K562 (cell line): ENCODE measurements around the gene SUPT5H. TPM values are rescaled to one million over a fixed set of nuclear protein-coding genes. Genes with fewer than 3 reads are reported as not detected.

Experiments used
- CREB1 ChIP-seq, 2 experiments: sonication (generic) in 1 of 2; formaldehyde crosslinking in 1 of 2; IDR thresholded peaks; 2 replicates each; pipeline versions ENCODE4 v1.6.1 to v1.8.0; 2012 to 2022; ENCODE audit warnings: inconsistent platforms in 1 of 2, mild to moderate bottlenecking in 1 of 2, missing genetic modification reagents in 1 of 2, moderate library complexity in 1 of 2
- CXXC5 ChIP-seq: fragments of 250-450 bp; sonication (Bioruptor Pico); IDR thresholded peaks from 2 replicates; pipeline ENCODE4 v1.8.0; 2022; ENCODE audit warnings: inconsistent platforms, mild to moderate bottlenecking, moderate library complexity
- ETV1 ChIP-seq: fragments of 450-650 bp; conservative IDR thresholded peaks from 2 replicates; pipeline ENCODE4 v1.6.1; 2016; ENCODE audit warnings: missing genetic modification characterization, control low read depth, low read depth, missing compliant biosample characterization
- EWSR1 ChIP-seq: fragments of 450-650 bp; IDR thresholded peaks from 2 replicates; pipeline ENCODE4 v1.6.1; 2018; ENCODE audit warnings: borderline replicate concordance, mild to moderate bottlenecking, low read depth, moderate library complexity; ENCODE audit not compliant: partially characterized antibody
- HNRNPL ChIP-seq: fragments of 200-400 bp; formaldehyde crosslinking; IDR thresholded peaks from 2 replicates; pipeline ENCODE4 v1.6.1; 2017; ENCODE audit warnings: low read depth, mild to moderate bottlenecking, low read length
- MTA1 ChIP-seq: fragments of 450-650 bp; IDR thresholded peaks from 2 replicates; pipeline ENCODE4 v1.6.1; 2017; ENCODE audit warnings: borderline replicate concordance
- NCOA2 ChIP-seq, 2 experiments: fragments of 450-650 bp; IDR thresholded peaks; 2 replicates each; pipeline ENCODE4 v1.6.1; 2018; ENCODE audit warnings: mild to moderate bottlenecking in 2 of 2, moderate library complexity in 1 of 2; ENCODE audit not compliant: partially characterized antibody in 2 of 2
- POLR2AphosphoS2 ChIP-seq: IDR thresholded peaks from 2 replicates; pipeline ENCODE4 v1.6.1; 2012; ENCODE audit warnings: low read length, improper control_type of control experiment
- POLR2H ChIP-seq: IDR thresholded peaks from 2 replicates; pipeline ENCODE4 v1.6.1; 2016; ENCODE audit warnings: missing genetic modification characterization, low read depth, mild to moderate bottlenecking, control low read depth, missing compliant biosample characterization, moderate library complexity
- POU5F1 ChIP-seq: fragments of 150-350 bp; IDR thresholded peaks from 2 replicates; pipeline ENCODE4 v1.6.1; 2014; ENCODE audit warnings: borderline replicate concordance, low read length, low read depth, mild to moderate bottlenecking; ENCODE audit not compliant: partially characterized antibody
- SMAD1 ChIP-seq: fragments of 150-350 bp; IDR thresholded peaks from 2 replicates; pipeline ENCODE4 v1.6.1; 2014; ENCODE audit warnings: low read length, low read depth; ENCODE audit not compliant: partially characterized antibody
- TCF7 ChIP-seq: sonication (generic); IDR thresholded peaks from 2 replicates; pipeline ENCODE4 v1.6.1; 2016; ENCODE audit warnings: antibody characterized with exemption, borderline replicate concordance
- YBX1 ChIP-seq: fragments of 450-650 bp; IDR thresholded peaks from 2 replicates; pipeline ENCODE4 v1.7.1; 2016; ENCODE audit warnings: mild to moderate bottlenecking
- ZC3H11A ChIP-seq: IDR thresholded peaks from 2 replicates; pipeline ENCODE4 v1.6.1; 2012; ENCODE audit warnings: low read depth, low read length, improper control_type of control experiment
- ZNF121 ChIP-seq: sonication (generic); formaldehyde crosslinking; conservative IDR thresholded peaks from 2 replicates; pipeline ENCODE4 v1.8.0; 2022; ENCODE audit warnings: missing genetic modification reagents
- ZNF239 ChIP-seq: fragments of 250-450 bp; sonication (Bioruptor Pico); IDR thresholded peaks from 2 replicates; pipeline ENCODE4 v1.4.0; 2020; ENCODE audit warnings: mild to moderate bottlenecking
- ZNF586 ChIP-seq: fragments of 450-650 bp; formaldehyde crosslinking; conservative IDR thresholded peaks from 2 replicates; pipeline ENCODE4 v1.4.0; 2020; ENCODE audit warnings: mild to moderate bottlenecking, moderate library complexity
- polyA plus RNA-seq, 8 experiments: library from polyadenylated mRNA; depleted of rRNA in 4 of 8; stranded (reverse) in 5 of 8; unstranded in 3 of 8; fragments of >200 nt; fragmentation: Nextera tagmentation in 2 of 8; fragmentation: Illumina TruSeq in 1 of 8; extraction: Ambion mirVana in 2 of 8; extraction: Trizol in 1 of 8; gene quantifications; 2 replicates each; pipeline versions ENCODE4 v1.2.1 to v1.2.3, GENCODE V29; 2011 to 2014; ENCODE audit warnings: inconsistent platforms in 1 of 8, missing spikeins in 1 of 8
- total RNA-seq, 7 experiments: library from RNA; depleted of rRNA in 6 of 7; stranded (reverse); fragments of >200 nt in 6 of 7; fragmentation: Illumina TruSeq in 2 of 7; extraction: Trizol in 2 of 7; gene quantifications; 2 replicates each; pipeline versions ENCODE4 v1.2.1 to v1.2.3, GENCODE V29; 2011 to 2021; ENCODE audit warnings: low replicate concordance in 1 of 7
- TF ChIP-seq, protein P1 (sequence below): fragments of 450-650 bp; IDR thresholded peaks from 2 replicates; pipeline ENCODE4 v1.6.1; 2016; ENCODE audit warnings: missing biosample characterization, missing genetic modification characterization
- TF ChIP-seq, protein P2 (sequence below), 3 experiments: IDR thresholded peaks in 2 of 3; conservative IDR thresholded peaks in 1 of 3; 2 replicates each; pipeline ENCODE4 v1.5.1; 2011 to 2012; ENCODE audit warnings: low read length in 3 of 3, mild to moderate bottlenecking in 3 of 3, control low read depth in 2 of 3, improper control_type of control experiment in 1 of 3, inconsistent platforms in 1 of 3, low read depth in 1 of 3, mixed read lengths in 1 of 3, moderate library complexity in 1 of 3; ENCODE audit not compliant: insufficient read depth in 2 of 3
- TF ChIP-seq, protein P3 (sequence below): sonication (generic); formaldehyde crosslinking; IDR thresholded peaks from 2 replicates; pipeline ENCODE4 v1.8.1; 2023; ENCODE audit warnings: mild to moderate bottlenecking, missing genetic modification reagents, moderate library complexity
- TF ChIP-seq, protein P4 (sequence below): fragments of 450-650 bp; IDR thresholded peaks from one replicate; pipeline ENCODE4 v1.6.1; 2018; ENCODE audit warnings: mild to moderate bottlenecking, moderate library complexity; ENCODE audit not compliant: partially characterized antibody

SUPT5H gene
- total and polyA plus RNA-seq, 9 of the 15 experiments (the other 6 are each of a cell fraction or from before 2014, with no cell fraction given): 13.3 to 85.9 (median 35.9) TPM

DNA sequence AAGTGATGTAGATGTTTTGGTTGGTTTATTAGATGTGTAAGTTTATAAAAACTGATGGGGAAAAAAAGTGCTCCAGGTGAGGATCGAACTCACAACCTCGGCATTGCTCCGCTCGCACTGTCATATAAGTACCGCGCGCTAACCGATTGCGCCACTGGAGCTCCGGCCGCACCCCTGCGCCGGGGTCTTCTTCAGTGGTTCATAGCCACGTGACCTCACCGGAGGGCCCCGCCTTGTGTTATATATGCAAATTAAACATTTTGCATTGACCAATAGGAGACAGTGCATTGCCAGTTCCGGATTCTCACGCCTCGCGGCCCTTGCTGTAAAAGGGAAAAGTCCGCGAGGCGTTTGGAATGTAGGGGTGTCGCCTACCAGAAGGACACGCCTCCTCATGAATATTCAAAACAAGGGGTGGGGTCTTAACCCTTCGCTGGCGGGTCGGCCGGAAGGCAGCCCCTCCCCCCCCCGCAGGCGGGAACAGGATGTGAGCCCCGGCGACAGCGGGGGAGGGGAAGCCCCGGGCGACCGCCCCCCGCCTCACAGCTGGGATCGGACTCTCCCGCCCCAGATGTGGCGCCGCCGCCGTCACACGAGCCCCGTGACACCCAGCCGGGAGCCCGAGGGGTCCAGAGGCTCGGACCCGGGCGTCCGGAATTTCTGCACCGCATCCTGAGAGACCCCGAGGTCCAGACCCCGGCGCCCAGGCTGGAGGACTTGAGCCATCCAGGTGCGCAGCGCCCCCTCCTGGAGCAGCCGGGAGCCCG, 33.1 kb upstream of the SUPT5H start, which contains the start of gene PLEKHG2 (continued):
- TF ChIP-seq NCOA2 (IDR thresholded peaks at IDR 0.05; ENCODE audit: partially characterized antibody in 2 of 2): no peak
- 0 out of 2 replicates have a peak, but pooled peaks have one; percentile 32 for TF ChIP-seq POLR2AphosphoS2
- no peak for TF ChIP-seq EWSR1
- TF ChIP-seq TCF7: peak; percentile 78; the same call in 1 of the 2 replicates
- no peak for TF ChIP-seq ZC3H11A
- TF ChIP-seq YBX1: no peak
- peak; percentile 94 for TF ChIP-seq CXXC5
- TF ChIP-seq, protein P1, sequence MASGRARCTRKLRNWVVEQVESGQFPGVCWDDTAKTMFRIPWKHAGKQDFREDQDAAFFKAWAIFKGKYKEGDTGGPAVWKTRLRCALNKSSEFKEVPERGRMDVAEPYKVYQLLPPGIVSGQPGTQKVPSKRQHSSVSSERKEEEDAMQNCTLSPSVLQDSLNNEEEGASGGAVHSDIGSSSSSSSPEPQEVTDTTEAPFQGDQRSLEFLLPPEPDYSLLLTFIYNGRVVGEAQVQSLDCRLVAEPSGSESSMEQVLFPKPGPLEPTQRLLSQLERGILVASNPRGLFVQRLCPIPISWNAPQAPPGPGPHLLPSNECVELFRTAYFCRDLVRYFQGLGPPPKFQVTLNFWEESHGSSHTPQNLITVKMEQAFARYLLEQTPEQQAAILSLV (tag): peak; percentile 92
- peak; percentile 80 for TF ChIP-seq CREB1 (IDR thresholded peaks at IDR 0.05)
- TF ChIP-seq CREB1 (CRISPR knock-in tag; IDR thresholded peaks at IDR 0.05): peak; percentile 75; the same call in 1 of the 2 replicates
- TF ChIP-seq, protein P2, sequence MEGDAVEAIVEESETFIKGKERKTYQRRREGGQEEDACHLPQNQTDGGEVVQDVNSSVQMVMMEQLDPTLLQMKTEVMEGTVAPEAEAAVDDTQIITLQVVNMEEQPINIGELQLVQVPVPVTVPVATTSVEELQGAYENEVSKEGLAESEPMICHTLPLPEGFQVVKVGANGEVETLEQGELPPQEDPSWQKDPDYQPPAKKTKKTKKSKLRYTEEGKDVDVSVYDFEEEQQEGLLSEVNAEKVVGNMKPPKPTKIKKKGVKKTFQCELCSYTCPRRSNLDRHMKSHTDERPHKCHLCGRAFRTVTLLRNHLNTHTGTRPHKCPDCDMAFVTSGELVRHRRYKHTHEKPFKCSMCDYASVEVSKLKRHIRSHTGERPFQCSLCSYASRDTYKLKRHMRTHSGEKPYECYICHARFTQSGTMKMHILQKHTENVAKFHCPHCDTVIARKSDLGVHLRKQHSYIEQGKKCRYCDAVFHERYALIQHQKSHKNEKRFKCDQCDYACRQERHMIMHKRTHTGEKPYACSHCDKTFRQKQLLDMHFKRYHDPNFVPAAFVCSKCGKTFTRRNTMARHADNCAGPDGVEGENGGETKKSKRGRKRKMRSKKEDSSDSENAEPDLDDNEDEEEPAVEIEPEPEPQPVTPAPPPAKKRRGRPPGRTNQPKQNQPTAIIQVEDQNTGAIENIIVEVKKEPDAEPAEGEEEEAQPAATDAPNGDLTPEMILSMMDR (IDR thresholded peaks at IDR 0.05 in 2 of 3, conservative IDR thresholded peaks at IDR 0.05 in 1 of 3; ENCODE audit: insufficient read depth in 2 of 3, low read depth in 1 of 3, low read length in 3 of 3): peak in 2 of 3 experiments; percentile 77 to 87; a peak in 5 of 6 replicates
- no peak for TF ChIP-seq POU5F1
- no peak for TF ChIP-seq SMAD1
- TF ChIP-seq ZNF239: peak; percentile 24; the same call in 1 of the 2 replicates
- no peak for TF ChIP-seq HNRNPL
- no peak for TF ChIP-seq ZNF586 (CRISPR knock-in tag)
- TF ChIP-seq MTA1: peak; percentile 45; the same call in 1 of the 2 replicates
- peak; percentile 99 for TF ChIP-seq POLR2H (tag)
- TF ChIP-seq, protein P3, sequence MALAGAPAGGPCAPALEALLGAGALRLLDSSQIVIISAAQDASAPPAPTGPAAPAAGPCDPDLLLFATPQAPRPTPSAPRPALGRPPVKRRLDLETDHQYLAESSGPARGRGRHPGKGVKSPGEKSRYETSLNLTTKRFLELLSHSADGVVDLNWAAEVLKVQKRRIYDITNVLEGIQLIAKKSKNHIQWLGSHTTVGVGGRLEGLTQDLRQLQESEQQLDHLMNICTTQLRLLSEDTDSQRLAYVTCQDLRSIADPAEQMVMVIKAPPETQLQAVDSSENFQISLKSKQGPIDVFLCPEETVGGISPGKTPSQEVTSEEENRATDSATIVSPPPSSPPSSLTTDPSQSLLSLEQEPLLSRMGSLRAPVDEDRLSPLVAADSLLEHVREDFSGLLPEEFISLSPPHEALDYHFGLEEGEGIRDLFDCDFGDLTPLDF: peak; percentile 79
- TF ChIP-seq ETV1 (tag): peak; percentile 98
- TF ChIP-seq, protein P4, sequence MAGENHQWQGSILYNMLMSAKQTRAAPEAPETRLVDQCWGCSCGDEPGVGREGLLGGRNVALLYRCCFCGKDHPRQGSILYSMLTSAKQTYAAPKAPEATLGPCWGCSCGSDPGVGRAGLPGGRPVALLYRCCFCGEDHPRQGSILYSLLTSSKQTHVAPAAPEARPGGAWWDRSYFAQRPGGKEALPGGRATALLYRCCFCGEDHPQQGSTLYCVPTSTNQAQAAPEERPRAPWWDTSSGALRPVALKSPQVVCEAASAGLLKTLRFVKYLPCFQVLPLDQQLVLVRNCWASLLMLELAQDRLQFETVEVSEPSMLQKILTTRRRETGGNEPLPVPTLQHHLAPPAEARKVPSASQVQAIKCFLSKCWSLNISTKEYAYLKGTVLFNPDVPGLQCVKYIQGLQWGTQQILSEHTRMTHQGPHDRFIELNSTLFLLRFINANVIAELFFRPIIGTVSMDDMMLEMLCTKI: no peak
- TF ChIP-seq ZNF121 (CRISPR knock-in tag): no peak
